ENCODE results near the gene MOB1B.
"Not testable (repeated sequence)": the region's sequence is repeated elsewhere in the genome, so short reads cannot be mapped to it uniquely, and the experiment has no call there.

Gene MOB1B

DNA sequence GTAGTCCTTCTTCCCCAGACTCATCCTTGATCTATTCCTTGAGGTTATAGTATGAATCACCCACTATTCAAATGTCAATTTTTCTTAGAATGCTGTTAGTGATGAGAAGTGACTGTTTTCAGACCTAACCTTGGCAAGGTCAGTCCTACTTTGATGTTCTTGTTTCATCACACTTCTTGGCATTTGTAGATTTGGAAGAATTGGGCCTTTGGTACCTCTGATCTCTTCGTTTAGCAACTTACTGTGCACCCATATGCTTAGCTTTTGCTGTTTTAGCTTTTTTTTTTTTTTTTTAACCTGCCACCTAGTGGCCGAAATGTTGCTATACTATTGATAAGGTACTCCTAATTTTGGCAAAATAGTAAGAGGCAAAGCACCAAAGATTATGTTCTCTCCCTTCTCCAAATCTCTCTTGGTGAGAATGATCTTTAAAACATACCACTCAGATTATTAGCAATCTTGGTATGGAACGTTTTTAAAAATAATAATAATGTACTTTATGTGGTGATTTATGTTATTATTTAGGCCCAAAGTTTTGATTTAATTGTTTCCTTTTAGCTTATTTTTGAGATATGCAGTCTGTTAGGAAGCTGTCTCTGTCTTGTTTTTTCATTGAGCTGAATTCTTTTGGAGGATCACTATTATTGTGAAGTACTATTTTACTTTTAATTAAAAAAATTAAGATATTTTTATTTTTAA, 107.9 kb downstream of the MOB1B start:
- DNase-seq, result peak; percentile 30

DNA sequence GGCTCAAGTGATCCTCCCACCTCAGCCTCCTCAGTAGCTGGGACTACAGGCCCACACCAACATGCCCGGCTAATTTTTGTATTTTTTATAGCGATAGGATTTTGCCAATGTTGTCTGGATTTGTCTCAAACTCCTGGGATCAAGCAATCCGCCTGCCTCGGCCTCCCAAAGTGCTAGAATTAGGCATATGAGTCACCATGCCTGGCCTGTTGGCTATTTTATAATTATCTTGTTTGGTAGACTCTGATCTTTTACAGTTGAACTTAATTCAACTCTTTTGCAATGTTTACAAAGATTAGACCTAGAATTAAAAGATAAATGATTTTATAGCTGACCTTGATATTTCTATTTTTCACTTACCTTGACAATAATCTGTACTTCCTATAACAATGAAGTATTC, 109.3 kb downstream of the MOB1B start:
- DNase-seq, result no peak

DNA sequence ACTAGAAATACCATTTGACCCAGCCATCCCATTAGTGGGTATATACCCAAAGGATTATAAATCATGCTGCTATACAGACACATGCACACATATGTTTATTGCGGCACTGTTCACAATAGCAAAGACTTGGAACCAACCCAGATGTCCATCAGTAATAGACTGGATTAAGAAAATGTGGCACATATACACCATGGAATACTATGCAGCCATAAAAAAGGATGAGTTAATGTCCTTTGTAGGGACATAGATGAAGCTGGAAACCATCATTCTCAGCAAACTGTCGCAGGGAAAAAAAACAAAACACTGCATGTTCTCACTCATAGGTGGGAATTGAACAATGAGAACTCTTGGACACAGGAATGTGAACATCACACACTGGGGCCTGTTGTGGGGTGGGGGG, 115.2 kb downstream of the MOB1B start:
- DNase-seq, result not testable (repeated sequence)

DNA sequence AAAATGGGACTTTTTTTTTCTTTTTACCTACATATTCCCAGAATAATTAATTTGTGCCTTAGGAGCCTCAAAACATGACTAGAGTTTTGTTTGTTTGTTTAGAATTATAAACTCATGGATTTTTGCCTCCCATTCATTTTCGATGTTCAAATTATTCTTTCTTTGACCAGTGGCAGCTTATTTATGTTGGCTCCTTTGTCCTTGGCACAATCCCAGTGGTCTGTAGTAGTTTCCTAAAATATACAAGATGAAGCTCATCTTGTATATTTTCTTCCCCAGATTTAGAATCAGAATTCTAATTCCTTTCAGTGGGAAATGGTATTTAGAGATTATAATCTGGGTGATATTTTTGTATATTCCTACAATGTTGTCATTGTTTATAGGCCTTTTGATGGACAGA, 118.4 kb downstream of the MOB1B start:
- no peak for DNase-seq

DNA sequence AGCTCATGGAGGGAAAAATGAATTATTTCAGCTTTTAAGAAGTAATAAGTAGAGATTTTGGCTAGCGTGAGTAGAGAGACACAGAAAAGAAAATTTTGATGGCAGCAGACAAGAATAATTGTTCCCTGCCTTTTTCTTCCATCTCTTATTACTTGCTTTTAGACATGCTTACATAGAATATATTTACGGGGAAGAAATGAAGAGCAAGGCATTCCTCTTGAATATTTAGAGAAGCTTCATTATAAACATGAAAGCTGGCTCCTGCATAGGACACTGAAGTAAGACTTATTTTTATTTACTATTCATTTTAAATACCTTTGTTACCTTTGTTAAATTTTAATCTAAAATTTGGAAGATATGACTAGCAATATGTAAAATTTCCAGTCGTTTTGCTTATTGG, 123.5 kb downstream of the MOB1B start:
- no peak for DNase-seq

DNA sequence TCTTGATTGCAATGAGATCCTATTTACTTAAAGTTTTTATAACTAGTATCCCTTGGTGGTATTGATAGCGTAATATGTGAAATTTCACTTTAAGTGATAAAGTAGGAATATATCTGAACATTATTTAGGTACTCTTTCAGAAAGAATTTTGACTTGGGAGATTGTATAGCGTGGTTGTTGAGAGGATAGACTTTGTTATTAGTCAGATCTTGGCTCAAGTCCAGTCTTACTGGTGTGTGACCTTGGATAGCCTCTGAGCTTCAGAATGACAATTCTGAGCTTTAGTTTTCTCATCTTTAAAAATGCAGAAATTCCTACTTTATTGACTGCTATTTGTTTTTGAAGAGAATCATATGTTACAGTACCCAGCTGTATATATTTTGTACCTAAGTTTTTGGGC, 123.9 kb downstream of the MOB1B start:
- DNase-seq, result peak; percentile 71

DNA sequence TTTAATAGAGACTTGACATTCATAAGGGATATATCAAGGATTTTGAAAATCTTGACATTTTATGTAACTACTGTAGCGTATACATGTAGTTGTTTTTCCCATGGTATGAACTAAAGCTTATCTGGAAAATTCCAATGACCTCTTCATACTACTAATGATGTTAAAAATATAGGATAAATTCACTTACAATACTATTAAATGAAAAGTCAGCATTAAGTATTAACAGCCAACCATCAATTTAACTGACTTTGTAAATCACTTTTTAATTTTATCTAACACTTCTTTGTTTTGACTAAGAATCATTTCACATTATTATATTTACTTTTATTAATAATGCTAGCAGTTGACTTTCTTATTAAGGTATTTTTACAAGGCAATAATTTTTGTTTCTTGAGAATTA, 125.4 kb downstream of the MOB1B start:
- no peak for DNase-seq

GRCh38 chr4:71029504-71029903, 127.3 kb downstream of the MOB1B start:
- no peak for DNase-seq

- peak; percentile 70 for DNase-seq
These were observed 129.9 kb downstream of the MOB1B start for GRCh38 chr4:71032106-71032505.
